ENCODE measurements around the gene XRCC4. TPM values are rescaled to one million over a fixed set of nuclear protein-coding genes. Genes with fewer than 3 reads are reported as not detected.

XRCC4 gene
- total and polyA plus RNA-seq, 4 donors: 2.3 to 4.9 (median 3.0) TPM

- no peak for TF ChIP-seq RXRA (IDR thresholded peaks at IDR 0.05)
- TF ChIP-seq, protein P1, sequence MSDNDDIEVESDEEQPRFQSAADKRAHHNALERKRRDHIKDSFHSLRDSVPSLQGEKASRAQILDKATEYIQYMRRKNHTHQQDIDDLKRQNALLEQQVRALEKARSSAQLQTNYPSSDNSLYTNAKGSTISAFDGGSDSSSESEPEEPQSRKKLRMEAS (IDR thresholded peaks at IDR 0.05): no peak
- TF ChIP-seq, protein P2, sequence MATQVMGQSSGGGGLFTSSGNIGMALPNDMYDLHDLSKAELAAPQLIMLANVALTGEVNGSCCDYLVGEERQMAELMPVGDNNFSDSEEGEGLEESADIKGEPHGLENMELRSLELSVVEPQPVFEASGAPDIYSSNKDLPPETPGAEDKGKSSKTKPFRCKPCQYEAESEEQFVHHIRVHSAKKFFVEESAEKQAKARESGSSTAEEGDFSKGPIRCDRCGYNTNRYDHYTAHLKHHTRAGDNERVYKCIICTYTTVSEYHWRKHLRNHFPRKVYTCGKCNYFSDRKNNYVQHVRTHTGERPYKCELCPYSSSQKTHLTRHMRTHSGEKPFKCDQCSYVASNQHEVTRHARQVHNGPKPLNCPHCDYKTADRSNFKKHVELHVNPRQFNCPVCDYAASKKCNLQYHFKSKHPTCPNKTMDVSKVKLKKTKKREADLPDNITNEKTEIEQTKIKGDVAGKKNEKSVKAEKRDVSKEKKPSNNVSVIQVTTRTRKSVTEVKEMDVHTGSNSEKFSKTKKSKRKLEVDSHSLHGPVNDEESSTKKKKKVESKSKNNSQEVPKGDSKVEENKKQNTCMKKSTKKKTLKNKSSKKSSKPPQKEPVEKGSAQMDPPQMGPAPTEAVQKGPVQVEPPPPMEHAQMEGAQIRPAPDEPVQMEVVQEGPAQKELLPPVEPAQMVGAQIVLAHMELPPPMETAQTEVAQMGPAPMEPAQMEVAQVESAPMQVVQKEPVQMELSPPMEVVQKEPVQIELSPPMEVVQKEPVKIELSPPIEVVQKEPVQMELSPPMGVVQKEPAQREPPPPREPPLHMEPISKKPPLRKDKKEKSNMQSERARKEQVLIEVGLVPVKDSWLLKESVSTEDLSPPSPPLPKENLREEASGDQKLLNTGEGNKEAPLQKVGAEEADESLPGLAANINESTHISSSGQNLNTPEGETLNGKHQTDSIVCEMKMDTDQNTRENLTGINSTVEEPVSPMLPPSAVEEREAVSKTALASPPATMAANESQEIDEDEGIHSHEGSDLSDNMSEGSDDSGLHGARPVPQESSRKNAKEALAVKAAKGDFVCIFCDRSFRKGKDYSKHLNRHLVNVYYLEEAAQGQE (IDR thresholded peaks at IDR 0.05): no peak
- TF ChIP-seq YY1 (IDR thresholded peaks at IDR 0.05): no peak
- TF ChIP-seq HNF4A (conservative IDR thresholded peaks at IDR 0.05): no peak
- no peak for TF ChIP-seq FOXA1 (IDR thresholded peaks at IDR 0.05)
- no peak for TF ChIP-seq ZBTB33 (IDR thresholded peaks at IDR 0.05)
- no peak for TF ChIP-seq HNF4G (IDR thresholded peaks at IDR 0.05)
- no peak for TF ChIP-seq RAD21 (IDR thresholded peaks at IDR 0.05)
- Histone ChIP-seq H3K4me1 (ENCODE audit: control insufficient read depth in 4 of 4, insufficient read depth in 4 of 4, low read length in 3 of 4) (no peaks in the 10 kb centered on the region), H3K27ac (ENCODE audit: low read depth in 1 of 2, low read length in 2 of 2) (no peak overlapping the region), H3K36me3 (ENCODE audit: control insufficient read depth in 4 of 4, insufficient read depth in 3 of 4, low read depth in 1 of 4, low read length in 3 of 4) (peaks cover 0 to 24% (median 7%) of the 10 kb centered on the region in 4 donors), H3K4me3 (ENCODE audit: low read depth in 1 of 3, low read length in 3 of 3) (no peak overlapping the region), H3K9me3 (ENCODE audit: control insufficient read depth in 4 of 4, low read length in 3 of 4) (no peaks in the 10 kb centered on the region), H3K27me3 (ENCODE audit: control insufficient read depth in 4 of 4, insufficient read depth in 4 of 4, low read length in 3 of 4) (no peaks in the 10 kb centered on the region), H3K9ac (ENCODE audit: low read depth in 1 of 2, low read length in 2 of 2) (no peak overlapping the region)
- DNase-seq (ENCODE audit: low spot score): no peak
- WGBS: 94% methylated on average over 2 of the region's 2 CpGs
These were observed 22.2 kb upstream of the XRCC4 start for GRCh38 chr5:83055166-83055565.

GRCh38 chr5:83058726-83059125 is 18.6 kb upstream of the XRCC4 start:
- DNase-seq (ENCODE audit: low spot score): no peak
- Histone ChIP-seq H3K27ac (ENCODE audit: low read depth in 1 of 2, low read length in 2 of 2) (no peak overlapping the region), H3K27me3 (ENCODE audit: control insufficient read depth in 4 of 4, insufficient read depth in 4 of 4, low read length in 3 of 4) (no peaks in the 10 kb centered on the region), H3K36me3 (ENCODE audit: control insufficient read depth in 4 of 4, insufficient read depth in 3 of 4, low read depth in 1 of 4, low read length in 3 of 4) (peaks cover 0 to 13% (median 7%) of the 10 kb centered on the region in 4 donors), H3K9me3 (ENCODE audit: control insufficient read depth in 4 of 4, low read length in 3 of 4) (no peaks in the 10 kb centered on the region), H3K4me1 (ENCODE audit: control insufficient read depth in 4 of 4, insufficient read depth in 4 of 4, low read length in 3 of 4) (no peaks in the 10 kb centered on the region), H3K9ac (ENCODE audit: low read depth in 1 of 2, low read length in 2 of 2) (no peak overlapping the region), H3K4me3 (ENCODE audit: low read depth in 1 of 3, low read length in 3 of 3) (no peak overlapping the region)
- TF ChIP-seq, protein P3, sequence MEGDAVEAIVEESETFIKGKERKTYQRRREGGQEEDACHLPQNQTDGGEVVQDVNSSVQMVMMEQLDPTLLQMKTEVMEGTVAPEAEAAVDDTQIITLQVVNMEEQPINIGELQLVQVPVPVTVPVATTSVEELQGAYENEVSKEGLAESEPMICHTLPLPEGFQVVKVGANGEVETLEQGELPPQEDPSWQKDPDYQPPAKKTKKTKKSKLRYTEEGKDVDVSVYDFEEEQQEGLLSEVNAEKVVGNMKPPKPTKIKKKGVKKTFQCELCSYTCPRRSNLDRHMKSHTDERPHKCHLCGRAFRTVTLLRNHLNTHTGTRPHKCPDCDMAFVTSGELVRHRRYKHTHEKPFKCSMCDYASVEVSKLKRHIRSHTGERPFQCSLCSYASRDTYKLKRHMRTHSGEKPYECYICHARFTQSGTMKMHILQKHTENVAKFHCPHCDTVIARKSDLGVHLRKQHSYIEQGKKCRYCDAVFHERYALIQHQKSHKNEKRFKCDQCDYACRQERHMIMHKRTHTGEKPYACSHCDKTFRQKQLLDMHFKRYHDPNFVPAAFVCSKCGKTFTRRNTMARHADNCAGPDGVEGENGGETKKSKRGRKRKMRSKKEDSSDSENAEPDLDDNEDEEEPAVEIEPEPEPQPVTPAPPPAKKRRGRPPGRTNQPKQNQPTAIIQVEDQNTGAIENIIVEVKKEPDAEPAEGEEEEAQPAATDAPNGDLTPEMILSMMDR (IDR thresholded peaks at IDR 0.05; ENCODE audit: low read depth, low read length, missing input control): no peak
- TF ChIP-seq, protein P1 (IDR thresholded peaks at IDR 0.05): no peak
- TF ChIP-seq YY1 (IDR thresholded peaks at IDR 0.05): no peak
- TF ChIP-seq RAD21 (IDR thresholded peaks at IDR 0.05): no peak
